ENCODE measurements around the gene TUBA4A. TPM values are rescaled to one million over a fixed set of nuclear protein-coding genes. Genes with fewer than 3 reads are reported as not detected.

Gene TUBA4A
- total and polyA plus RNA-seq, 10 of the 15 experiments (the other 5 are each of a cell fraction or from before 2014, with no cell fraction given): 58.2 to 325 (median 134) TPM

- TF ChIP-seq CUX1 (IDR thresholded peaks at IDR 0.05; ENCODE audit: insufficient replicate concordance, low read depth, low read length): no peak
- TF ChIP-seq, protein P1, sequence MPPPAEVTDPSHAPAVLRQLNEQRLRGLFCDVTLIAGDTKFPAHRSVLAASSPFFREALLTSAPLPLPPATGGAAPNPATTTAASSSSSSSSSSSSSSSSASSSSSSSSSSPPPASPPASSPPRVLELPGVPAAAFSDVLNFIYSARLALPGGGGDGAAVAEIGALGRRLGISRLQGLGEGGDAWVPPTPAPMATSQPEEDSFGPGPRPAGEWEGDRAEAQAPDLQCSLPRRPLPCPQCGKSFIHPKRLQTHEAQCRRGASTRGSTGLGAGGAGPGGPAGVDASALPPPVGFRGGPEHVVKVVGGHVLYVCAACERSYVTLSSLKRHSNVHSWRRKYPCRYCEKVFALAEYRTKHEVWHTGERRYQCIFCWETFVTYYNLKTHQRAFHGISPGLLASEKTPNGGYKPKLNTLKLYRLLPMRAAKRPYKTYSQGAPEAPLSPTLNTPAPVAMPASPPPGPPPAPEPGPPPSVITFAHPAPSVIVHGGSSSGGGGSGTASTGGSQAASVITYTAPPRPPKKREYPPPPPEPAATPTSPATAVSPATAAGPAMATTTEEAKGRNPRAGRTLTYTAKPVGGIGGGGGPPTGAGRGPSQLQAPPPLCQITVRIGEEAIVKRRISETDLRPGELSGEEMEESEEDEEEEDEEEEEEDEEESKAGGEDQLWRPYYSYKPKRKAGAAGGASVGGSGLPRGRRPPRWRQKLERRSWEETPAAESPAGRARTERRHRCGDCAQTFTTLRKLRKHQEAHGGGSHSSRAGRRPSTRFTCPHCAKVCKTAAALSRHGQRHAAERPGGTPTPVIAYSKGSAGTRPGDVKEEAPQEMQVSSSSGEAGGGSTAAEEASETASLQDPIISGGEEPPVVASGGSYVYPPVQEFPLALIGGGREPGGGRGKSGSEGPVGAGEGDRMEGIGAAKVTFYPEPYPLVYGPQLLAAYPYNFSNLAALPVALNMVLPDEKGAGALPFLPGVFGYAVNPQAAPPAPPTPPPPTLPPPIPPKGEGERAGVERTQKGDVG (CRISPR knock-in tag; IDR thresholded peaks at IDR 0.05): no peak
- no peak for TF ChIP-seq KDM1A (IDR thresholded peaks at IDR 0.05; ENCODE audit: borderline replicate concordance)
- TF ChIP-seq SREBF2 (IDR thresholded peaks at IDR 0.05; ENCODE audit: low read length): no peak
- no peak for TF ChIP-seq TARDBP (IDR thresholded peaks at IDR 0.05; ENCODE audit: borderline replicate concordance)
- no peak for TF ChIP-seq ZSCAN29 (IDR thresholded peaks at IDR 0.05)
- no peak for TF ChIP-seq NFXL1 (IDR thresholded peaks at IDR 0.05; ENCODE audit: borderline replicate concordance)
- peak; percentile 13; the same call in 1 of the 2 replicates for TF ChIP-seq SIN3A (IDR thresholded peaks at IDR 0.05; ENCODE audit: low read depth, low read length)
- TF ChIP-seq ZBTB11 (CRISPR knock-in tag; IDR thresholded peaks at IDR 0.05): no peak
- TF ChIP-seq NRF1 (conservative IDR thresholded peaks at IDR 0.05; ENCODE audit: low read depth, low read length): no peak
- TF ChIP-seq BCL11A (IDR thresholded peaks at IDR 0.05; ENCODE audit: low read depth, low read length): no peak
- TF ChIP-seq YBX1 (IDR thresholded peaks at IDR 0.05): no peak
- TF ChIP-seq CBFB (IDR thresholded peaks at IDR 0.05; ENCODE audit: low read depth): peak; percentile 64; the same call in 1 of the 2 replicates
- TF ChIP-seq FOXK2 (IDR thresholded peaks at IDR 0.05): no peak
- TF ChIP-seq NR2C1 (IDR thresholded peaks at IDR 0.05): no peak
- peak; percentile 98 for TF ChIP-seq POLR2AphosphoS2 (IDR thresholded peaks at IDR 0.05; ENCODE audit: low read depth, low read length)
- TF ChIP-seq ZNF384 (IDR thresholded peaks at IDR 0.05; ENCODE audit: borderline replicate concordance, low read depth, low read length): no peak
Measured at GRCh38 chr2:219253753-219254589, at the start of gene TUBA4A (continued).

Measured in GM12878 (cell line).